ENCODE data around the gene CRYGB. TPM values are rescaled to one million over a fixed set of nuclear protein-coding genes. Genes with fewer than 3 reads are reported as not detected.
"Not testable (repeated sequence)": the region's sequence is repeated elsewhere in the genome, so short reads cannot be mapped to it uniquely, and the experiment has no call there.

Gene CRYGB
- total RNA-seq, 1 donor from 2014 or later = not detected

DNA sequence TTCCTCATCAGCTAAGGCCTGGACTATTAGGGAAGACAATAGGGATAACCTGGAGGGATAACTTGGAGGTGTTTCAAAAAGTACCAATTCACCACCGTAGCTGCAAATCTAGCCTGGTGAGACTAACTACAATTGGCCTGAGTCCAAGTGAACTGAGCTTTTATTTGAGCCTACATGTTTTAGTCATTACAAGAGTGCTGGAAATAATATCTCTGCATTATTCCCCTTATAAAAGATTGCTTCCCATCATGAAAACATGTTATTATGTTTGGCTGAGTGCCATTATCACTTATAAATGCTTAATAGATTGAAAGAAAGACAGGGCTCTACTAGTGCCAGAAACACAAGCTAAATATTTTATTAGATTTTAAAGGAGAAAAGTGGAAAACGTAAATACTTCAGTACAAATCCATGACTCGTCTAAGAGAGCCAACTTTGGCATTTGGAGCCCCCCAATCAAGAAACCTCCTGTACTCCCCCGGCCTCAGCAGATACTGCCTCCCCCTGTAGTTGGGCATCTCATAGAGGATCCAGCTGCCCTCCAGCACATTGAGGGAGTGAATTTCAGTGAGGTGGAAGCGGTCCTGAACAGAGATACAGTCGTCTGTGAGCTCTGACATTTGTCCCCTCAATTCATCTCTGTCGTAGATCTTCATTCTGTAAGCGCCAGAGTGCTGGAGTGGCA, 3.6 kb downstream of the CRYGB start:
- H3K27me3 Mint-ChIP-seq (ENCODE audit: insufficient read depth, low read depth) = peaks cover 6% of the 10 kb centered on the region
- H3K4me1 Mint-ChIP-seq = peaks cover 10% of the 10 kb centered on the region
- DNase-seq (ENCODE audit: low spot score) = no peak
- no peak overlapping the region for H3K27ac Mint-ChIP-seq
- no peaks in the 10 kb centered on the region for H3K79me2 ChIP-seq (ENCODE audit: low read depth)
- H3K9me3 Mint-ChIP-seq = peaks cover 2% of the 10 kb centered on the region
- peaks cover 11% of the 10 kb centered on the region for H3K4me1 ChIP-seq
- peak overlapping the region; percentile 19 for H2AFZ ChIP-seq (replicated peaks)
- H3K27me3 ChIP-seq = no peaks in the 10 kb centered on the region
- no peaks in the 10 kb centered on the region for H3K9me3 ChIP-seq (ENCODE audit: low read depth)
- TF ChIP-seq EZH2 (IDR thresholded peaks at IDR 0.05) (no peak), EZH2phosphoT487 (IDR thresholded peaks at IDR 0.05) (no peak), CTCF (IDR thresholded peaks at IDR 0.05) (no peak)
- no peak overlapping the region for H3K4me2 ChIP-seq
- no peak overlapping the region for H3K9ac ChIP-seq
- H3K4me3 ChIP-seq = no peak overlapping the region
- no peak overlapping the region for H3K27ac ChIP-seq
- H3F3A ChIP-seq (ENCODE audit: low read depth) = peaks cover 12% of the 10 kb centered on the region
- peaks cover 2% of the 10 kb centered on the region for H3K36me3 Mint-ChIP-seq
- H3K4me3 Mint-ChIP-seq = no peak overlapping the region
- no peaks in the 10 kb centered on the region for H4K20me1 ChIP-seq (ENCODE audit: low read depth)
- no peaks in the 10 kb centered on the region for H3K36me3 ChIP-seq

DNA sequence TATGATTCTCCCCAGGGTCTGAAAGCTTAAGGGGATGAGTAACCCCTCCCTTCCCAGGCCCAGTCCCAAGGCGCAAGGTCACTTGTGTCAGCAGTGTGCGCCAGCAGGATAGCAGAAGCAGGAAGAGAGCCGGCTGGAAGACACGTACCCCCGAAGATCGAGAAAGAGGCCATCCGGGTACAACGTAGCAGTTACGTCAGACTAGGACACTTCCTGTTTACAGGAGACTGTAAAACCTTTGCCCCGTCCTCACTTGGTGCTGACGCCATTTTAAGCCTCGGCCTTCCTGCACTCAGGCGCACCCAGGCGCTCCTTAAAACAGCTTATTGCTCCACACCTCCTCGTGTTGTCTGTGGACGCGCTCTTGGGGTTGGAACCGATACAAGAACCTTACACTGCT, 6.5 kb downstream of the CRYGB start:
- Histone ChIP-seq H3K4me1 (peaks cover 14% of the 10 kb centered on the region), H4K20me1 (ENCODE audit: low read depth) (no peaks in the 10 kb centered on the region), H3K27ac (no peak overlapping the region), H3K27me3 (no peaks in the 10 kb centered on the region), H3K9ac (no peak overlapping the region), H3F3A (ENCODE audit: low read depth) (peaks cover 4% of the 10 kb centered on the region), H3K4me3 (no peak overlapping the region), H3K36me3 (no peaks in the 10 kb centered on the region), H3K9me3 (ENCODE audit: low read depth) (no peaks in the 10 kb centered on the region), H2AFZ (replicated peaks) (no peak overlapping the region), H3K4me2 (no peak overlapping the region), H3K79me2 (ENCODE audit: low read depth) (no peaks in the 10 kb centered on the region)
- Mint-ChIP-seq H3K9me3 (peaks cover 2% of the 10 kb centered on the region), H3K27me3 (ENCODE audit: insufficient read depth, low read depth) (peaks cover 7% of the 10 kb centered on the region), H3K27ac (no peak overlapping the region), H3K36me3 (no peaks in the 10 kb centered on the region), H3K4me1 (no peaks in the 10 kb centered on the region), H3K4me3 (no peak overlapping the region)
- no peak for DNase-seq (ENCODE audit: low spot score)
- TF ChIP-seq CTCF (IDR thresholded peaks at IDR 0.05) (no peak), EZH2phosphoT487 (IDR thresholded peaks at IDR 0.05) (no peak), EZH2 (IDR thresholded peaks at IDR 0.05) (no peak)

DNA sequence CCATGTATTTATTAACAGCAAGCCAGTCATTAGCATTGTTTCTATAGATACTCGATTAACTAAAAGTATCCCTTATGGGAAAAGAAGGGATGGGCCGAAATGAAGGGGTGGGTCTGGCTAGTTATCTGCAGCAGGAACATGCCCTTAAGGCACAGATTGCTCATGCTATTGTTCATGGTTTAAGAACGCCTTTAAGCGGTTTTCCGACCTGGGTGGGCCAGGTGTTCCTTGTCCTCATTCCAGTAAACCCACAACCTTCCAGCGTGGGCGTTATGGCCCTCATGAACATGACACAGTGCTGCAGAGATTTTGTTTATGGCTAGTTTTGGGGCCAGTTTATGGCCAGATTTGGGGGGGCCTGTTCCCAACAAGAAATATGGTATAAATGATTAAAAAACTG, 7.6 kb downstream of the CRYGB start:
- H4K20me1 ChIP-seq (ENCODE audit: low read depth); H3K4me3 Mint-ChIP-seq; H3K9me3 ChIP-seq (ENCODE audit: low read depth); H3K36me3 Mint-ChIP-seq; H3K27me3 ChIP-seq; H3K4me1 Mint-ChIP-seq; H3K4me2 ChIP-seq; H3K9ac ChIP-seq; H3K79me2 ChIP-seq (ENCODE audit: low read depth); H3K9me3 Mint-ChIP-seq; H3K27ac Mint-ChIP-seq; H3K36me3 ChIP-seq; H3K4me3 ChIP-seq; DNase-seq (ENCODE audit: low spot score); H3F3A ChIP-seq (ENCODE audit: low read depth); H3K27ac ChIP-seq; H2AFZ ChIP-seq (replicated peaks); H3K27me3 Mint-ChIP-seq (ENCODE audit: insufficient read depth, low read depth): not testable (repeated sequence)
- peaks cover 14% of the 10 kb centered on the region for H3K4me1 ChIP-seq

- Mint-ChIP-seq H3K36me3 (no peaks in the 10 kb centered on the region), H3K4me3 (no peak overlapping the region), H3K27me3 (ENCODE audit: insufficient read depth, low read depth) (peaks cover 3% of the 10 kb centered on the region), H3K4me1 (no peaks in the 10 kb centered on the region), H3K27ac (no peak overlapping the region), H3K9me3 (peaks cover 2% of the 10 kb centered on the region)
- no peaks in the 10 kb centered on the region for H3K79me2 ChIP-seq (ENCODE audit: low read depth)
- no peak overlapping the region for H3K9ac ChIP-seq
- peaks cover 9% of the 10 kb centered on the region for H3K4me1 ChIP-seq
- no peaks in the 10 kb centered on the region for H3K36me3 ChIP-seq
- no peak for DNase-seq (ENCODE audit: low spot score)
- H3K4me2 ChIP-seq = no peak overlapping the region
- H3K9me3 ChIP-seq (ENCODE audit: low read depth) = no peaks in the 10 kb centered on the region
- no peaks in the 10 kb centered on the region for H3F3A ChIP-seq (ENCODE audit: low read depth)
- no peaks in the 10 kb centered on the region for H4K20me1 ChIP-seq (ENCODE audit: low read depth)
- no peak overlapping the region for H2AFZ ChIP-seq (replicated peaks)
- no peaks in the 10 kb centered on the region for H3K27me3 ChIP-seq
- no peak overlapping the region for H3K27ac ChIP-seq
- TF ChIP-seq CTCF (IDR thresholded peaks at IDR 0.05) = no peak
- no peak for TF ChIP-seq EZH2phosphoT487 (IDR thresholded peaks at IDR 0.05)
- TF ChIP-seq EZH2 (IDR thresholded peaks at IDR 0.05) = no peak
- no peak overlapping the region for H3K4me3 ChIP-seq
Observed at GRCh38 chr2:208136716-208137094, 9.3 kb downstream of the CRYGB start.
